Daoy (cell line): Measurements from ENCODE around the gene CDSN. TPM values are rescaled to one million over a fixed set of nuclear protein-coding genes. Genes with fewer than 3 reads are reported as not detected.

ENCODE experiments used
- DNase-seq: peaks from one replicate; pipeline ENCODE4 v3.0.0-alpha.2; 2015; ENCODE audit warnings: low read depth
- total RNA-seq: library from RNA; depleted of rRNA; stranded (reverse); fragments of >200 nt; shearing (Covaris generic); gene quantifications from 2 replicates; pipeline ENCODE4 v1.2.3, GENCODE V29; 2014

Gene CDSN
- total RNA-seq, 1 experiment from 2014 or later: not detected

DNA sequence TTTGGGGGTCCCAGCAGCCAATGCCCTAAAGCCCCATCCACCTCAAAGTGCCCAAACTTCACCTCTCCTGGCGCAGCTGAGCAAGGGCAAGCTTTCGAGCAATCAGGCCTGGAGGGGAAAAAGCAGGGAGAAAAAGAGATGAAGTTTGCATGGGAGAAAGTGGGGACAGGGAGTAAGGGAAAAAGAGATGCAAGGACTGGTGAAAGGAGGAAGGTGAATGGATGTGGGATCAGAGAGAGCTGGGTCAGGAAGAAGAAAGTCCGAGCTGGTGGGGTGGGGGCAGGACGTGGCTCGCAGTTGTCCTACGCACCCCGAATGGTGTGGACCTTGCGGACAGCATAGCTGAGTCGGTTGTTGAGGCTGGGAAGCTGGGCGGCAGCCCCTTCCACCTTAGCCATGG is 25.1 kb upstream of the CDSN start:
- no peak for DNase-seq

DNA sequence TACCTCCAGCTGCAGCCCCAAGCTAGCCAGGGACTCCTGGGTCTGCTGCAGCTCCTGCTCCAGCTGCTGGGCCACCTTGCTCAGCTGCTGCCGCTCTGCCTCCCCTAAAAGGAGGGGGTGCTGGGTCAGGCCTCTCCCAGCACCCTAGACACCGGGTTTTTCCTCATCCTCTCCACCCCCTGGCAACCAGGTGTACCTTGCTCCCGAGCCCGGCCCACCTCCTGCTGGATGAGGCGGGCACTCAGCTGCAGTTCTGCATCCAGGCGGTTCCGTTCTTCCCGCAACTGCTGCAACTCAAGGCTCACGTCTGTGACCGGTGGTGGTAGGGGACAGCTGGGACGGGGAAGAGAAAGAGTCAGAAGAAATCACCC is 24.7 kb upstream of the CDSN start:
- DNase-seq: no peak

DNA sequence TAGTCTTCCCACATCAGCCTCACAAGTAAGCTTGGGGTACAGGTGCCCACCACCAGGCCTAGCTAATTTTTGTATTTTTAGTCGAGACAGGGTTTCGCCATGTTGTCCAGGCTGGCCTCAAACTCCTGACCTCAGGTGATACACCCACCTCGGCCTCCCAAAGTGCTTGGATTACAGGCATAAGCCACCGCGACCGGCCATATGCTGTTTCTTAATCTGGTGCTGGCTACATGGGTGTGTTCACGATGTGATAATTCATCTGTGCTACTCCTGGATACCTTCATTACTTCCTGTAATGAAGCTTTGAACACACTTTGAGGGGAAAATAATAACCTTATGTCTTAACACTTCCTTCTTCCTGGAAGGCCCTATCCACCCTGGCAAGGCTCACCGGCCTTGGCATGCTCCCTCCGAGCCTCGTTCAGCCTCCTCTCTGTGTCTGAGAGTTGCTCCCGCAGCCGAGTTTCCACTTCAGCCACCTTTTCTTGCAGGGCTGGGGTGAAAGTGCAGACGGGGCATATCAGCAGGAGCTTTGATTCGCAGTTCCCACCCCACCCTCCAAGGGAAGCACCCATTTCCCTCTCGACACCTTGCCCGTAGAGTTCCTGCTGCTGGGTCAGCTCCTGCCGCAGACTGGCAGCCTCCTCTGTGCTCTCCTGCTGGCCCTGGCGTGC is 24.2 kb upstream of the CDSN start:
- DNase-seq: no peak

DNA sequence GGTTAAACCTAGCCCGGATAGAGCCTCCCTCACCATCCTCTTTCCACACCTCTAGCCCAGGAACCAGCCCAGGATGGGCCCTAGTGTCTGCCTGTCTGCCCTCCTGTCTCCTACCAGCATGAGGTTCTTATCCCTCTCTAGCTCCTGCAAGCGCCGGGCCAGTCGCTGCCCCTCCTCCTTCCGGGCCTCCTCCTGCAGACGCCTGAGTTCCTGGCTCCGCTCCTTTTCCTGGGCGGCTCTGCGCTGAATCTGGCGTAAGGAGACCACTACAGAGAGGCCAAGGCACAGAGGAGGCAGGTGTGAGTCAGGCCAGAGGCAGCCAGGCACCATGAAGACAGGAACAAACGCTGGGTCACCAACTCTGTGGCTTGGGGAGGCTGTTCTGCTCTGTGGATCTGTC is 22.9 kb upstream of the CDSN start:
- DNase-seq: peak; percentile 80

DNA sequence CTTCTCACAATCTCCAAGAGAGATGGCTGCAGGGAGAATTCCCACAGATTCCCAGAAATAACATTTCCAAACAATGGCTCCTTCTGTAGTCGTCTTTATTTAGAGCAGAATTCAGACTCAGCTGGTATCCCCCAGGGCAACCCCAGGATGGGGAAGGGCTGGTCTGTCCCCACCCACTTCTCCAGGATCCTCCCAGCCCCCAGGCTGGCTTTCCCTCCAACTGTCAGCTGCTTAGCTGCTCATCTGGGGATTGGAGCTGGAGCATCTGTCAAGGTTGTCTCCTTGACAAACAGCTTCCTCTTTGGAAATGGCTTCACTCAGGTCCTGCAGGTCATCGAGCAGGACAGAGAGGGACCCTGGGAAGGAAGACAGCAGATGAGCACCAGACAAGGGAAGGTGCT is 22.1 kb upstream of the CDSN start:
- DNase-seq: no peak

DNA sequence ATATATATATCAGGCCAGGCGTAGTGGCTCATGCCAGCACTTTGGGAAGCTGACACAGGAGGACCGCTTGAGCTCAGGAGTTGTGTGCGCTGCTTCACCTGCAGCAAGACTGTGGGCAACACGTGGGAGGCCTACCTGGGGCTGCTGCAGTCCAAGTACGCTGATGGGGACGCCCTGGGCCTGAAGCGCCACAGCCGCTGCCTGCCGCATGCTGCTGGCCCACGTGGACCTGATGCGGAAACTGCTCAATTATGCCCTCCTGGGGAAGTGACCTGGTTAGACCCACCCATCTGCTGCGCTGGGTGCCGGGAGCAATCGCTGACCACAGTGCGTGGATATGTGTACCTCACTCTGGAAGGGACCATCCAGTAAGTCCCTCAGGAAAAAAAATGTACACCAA is 20.4 kb upstream of the CDSN start:
- no peak for DNase-seq

DNA sequence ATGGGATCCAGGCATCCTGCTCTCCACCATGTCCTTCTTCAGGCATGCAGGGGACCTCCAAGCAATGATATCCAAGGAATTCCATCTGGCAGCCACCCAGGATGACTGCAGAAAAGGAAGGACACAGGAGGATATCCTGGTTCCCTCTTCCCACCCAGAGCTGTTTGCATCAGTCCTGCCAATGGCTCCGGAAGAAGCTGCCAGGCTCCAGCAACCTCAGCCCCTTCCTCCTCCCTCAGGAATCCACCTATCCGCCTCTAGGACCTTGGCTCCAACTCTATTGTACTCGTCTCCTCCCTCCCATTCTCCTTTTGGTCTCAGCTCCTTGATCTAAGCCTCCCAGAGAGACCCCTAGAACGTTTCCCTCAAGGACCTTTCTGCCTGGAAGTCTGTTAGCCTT is 19.4 kb upstream of the CDSN start:
- DNase-seq: no peak

DNA sequence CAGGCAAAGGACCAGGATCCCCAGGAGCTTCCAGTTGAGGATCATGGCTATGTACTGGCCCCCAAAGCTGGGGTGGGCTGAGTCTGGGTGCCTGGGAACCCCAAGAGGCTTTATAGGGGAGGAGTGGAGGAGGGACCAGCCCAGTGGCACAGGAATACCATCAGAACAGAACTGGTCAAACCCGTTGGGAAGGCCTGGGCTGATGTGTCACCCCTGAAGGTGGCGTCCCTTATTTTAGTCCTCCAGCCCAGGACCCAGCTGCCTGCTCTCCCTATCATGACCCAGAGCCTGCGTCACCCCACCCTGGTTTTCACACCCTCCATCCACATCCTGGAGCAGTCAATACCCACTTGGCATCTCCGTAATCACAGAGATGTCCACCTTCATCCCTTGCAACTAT is 18.7 kb upstream of the CDSN start, which contains the start of gene PSORS1C2:
Gene PSORS1C2 (minus strand): TSS at position 85 of the 400 bp plus-strand sequence. CDS start 40 bp downstream, at position 45.
- no peak for DNase-seq

DNA sequence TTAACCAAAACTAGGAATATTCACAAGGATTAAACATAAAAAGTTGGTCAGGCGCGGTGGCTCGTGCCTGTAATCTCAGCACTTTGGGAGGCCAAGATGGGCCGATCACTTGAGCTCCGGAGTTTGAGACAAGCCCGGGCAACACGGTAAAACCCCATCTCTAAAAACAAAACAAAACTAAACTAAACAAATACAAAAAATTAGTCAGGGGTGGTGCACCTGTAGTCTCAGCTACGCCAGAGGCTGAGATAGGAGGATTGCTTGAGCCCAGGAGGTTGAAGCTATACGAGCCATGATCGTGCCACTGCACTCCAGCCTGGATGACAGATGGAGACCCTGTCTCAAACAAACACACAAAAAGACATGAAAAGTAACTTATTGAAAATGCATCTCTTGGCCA is 15.5 kb upstream of the CDSN start:
- no peak for DNase-seq

DNA sequence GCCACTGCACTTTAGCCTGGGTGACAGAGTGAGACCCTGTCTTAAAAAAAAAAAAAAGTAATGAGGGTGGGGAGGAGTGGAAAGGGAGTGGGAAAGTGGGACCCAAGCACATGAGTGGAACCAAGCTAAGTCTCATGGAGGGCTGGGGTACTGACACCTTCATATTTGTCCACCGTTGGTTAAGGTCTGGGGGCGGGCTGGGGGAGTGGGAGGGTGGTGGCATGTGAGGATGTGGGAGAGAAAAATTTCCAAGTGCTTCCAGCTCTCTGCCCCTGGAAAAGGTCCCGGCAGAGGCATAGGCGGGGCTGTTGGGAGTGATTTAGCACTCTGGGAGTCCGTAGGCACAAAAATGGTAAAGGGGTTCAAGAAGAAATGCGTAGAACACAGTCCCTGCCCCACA is 12.6 kb upstream of the CDSN start:
- DNase-seq: no peak

DNA sequence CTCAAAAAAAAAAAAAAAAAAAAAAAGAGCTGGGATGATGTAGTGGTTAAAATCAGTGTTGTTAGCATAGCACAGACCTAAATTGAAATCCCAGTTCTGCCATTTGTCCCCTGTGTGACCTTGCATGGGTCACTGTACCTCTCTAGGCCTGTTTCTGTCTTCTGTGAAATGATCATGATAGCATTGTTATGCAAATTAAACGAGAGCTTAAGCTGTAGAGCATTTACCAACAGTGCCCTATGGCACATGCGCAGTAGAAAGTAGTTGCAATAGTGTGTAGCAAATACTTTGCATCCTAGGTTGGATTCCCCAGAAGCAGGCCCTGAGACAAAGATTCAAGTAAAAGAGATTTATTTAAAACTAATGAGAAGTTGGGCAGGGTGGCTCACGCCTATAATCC is 11.3 kb upstream of the CDSN start:
- no peak for DNase-seq

DNA sequence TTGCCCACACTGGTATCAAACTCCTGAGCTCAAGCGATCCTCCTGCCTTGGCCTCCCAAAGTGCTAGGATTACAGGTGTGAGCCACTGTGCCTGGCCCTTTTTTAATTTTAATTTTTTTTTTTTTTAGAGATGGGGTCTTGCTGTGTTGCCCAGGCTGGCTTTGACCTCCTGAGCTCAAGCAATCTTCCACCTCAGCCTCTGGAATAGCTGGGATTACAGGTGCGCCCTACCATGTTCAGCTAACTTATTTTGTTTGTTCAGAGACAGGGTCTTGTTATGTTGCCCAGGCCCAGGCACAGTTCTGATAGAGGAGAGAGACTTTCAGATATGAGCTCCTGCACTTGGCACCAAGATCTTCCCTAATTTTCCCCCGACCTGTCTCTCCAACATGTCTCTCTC is 10.5 kb upstream of the CDSN start:
- DNase-seq: no peak

DNA sequence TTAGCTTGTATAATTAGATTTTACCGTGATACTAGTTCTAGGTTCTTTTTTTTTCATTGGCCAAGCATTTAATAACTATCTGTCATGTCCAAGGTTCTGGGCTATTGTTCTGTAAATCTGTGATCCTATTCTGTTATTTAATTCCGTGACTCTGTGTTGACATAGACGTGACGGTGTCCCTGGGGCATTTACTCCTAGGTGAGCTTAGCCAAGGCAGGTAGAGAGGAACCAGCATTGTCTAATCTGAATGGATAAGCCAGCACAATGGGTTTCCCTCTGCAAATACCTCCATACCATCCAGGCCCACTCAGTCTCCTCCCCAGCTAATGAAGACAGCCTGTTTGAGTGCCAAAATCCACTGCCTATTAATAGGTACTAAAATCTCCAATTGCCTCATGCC is 8.9 kb upstream of the CDSN start:
- DNase-seq: no peak

DNA sequence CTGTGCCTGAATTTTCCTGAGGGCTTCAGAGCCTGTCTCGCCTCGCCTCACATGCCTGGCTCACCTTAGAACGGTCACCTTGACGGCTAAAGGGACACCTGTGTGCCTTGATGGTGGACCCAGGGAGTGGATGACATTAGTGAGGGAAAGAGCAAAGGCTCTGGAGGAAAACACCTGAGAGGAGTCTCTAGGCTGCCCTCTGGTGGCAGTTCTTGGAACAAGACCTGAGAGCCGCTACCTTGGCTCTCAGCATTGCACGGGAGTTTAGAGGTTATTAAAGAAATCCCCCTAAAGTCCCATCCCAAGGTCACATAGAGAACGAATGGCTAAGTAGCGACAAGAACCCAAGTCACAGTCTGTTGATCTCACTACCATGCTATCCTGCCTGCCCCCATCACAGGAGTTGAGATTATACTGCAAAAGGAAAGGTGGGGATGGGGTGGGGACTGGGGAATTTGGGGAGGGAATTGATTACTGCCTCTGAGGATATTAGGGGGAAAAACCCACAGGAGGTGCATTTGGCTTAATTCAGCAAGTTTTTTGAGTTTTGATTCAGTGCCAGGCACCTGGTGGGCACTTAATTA is 7.9 kb upstream of the CDSN start:
- DNase-seq: peak; percentile 46

DNA sequence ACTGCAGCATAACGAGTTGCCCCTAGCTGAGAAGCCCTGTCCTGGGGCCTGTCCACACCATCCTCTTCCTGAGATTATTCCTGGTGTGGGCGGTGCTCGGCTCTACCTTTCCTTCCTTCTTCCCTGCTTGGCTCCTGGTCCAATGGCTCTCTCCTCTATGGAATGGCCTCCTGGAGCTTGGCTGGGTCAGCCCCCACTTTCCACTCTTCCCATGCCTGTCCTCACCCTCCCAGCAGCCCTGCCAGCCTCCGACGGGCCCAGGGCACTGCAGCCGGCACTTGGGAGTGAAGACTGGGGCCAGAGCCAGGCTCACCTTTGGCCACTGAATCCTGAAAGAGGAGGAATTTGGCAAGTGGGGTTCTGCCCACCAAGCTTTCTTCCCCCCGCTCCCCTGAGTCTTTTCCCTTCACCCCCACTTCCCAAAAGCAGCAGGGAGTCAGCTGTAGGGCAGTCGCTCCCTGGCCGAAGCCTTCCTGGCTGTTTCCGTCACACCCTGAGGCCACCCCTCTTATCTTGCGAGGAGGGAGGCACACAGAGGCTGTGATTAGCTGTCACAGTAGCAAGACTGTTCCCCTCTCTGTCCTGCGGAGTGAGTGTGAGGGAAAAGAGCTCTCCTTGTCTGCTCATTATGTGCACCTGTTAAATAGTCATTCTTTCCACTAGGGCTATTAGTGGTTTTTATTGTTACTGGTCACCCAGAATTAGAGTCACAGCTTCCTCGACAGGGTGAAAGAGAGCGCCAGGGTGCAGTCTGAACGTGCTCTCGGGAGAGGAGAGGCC is 6.3 kb upstream of the CDSN start:
- DNase-seq: no peak

DNA sequence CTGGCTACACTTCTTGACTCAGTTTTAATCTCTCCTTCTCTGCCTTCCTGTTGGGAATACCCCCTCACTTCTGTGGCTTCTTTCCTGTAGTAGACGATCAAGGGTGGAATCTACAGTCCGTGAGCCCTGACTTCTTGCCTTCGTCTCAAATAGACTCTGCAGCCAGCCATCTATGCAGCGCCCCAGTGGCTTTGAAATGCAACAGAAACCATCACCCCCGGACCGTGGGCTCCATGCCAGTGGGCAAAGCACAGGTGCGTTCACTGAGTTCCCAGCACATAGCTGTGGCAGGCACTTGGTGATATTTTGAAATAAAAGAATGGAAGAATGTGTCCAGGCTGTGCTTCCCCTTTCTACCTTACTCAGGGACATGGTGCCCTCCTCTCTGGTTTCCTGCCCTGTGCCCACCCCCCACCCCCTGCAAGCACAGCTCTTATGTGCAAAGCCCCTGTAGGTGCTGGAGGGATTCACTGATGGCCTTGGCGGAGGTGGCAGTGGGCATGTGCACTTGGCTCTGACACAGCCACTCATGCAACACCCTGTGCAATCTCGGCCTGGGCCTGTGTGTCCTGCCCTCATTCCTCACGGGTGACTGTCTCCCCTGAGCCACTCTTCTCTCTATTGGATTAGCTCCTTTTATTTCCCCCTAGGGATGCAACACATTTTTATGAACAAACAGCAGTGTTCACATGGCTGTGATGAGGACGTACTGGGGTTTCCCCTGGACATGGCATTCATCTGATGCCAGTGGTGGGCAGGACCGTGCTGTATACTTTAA is 5.5 kb upstream of the CDSN start:
- peak; percentile 71 for DNase-seq

DNA sequence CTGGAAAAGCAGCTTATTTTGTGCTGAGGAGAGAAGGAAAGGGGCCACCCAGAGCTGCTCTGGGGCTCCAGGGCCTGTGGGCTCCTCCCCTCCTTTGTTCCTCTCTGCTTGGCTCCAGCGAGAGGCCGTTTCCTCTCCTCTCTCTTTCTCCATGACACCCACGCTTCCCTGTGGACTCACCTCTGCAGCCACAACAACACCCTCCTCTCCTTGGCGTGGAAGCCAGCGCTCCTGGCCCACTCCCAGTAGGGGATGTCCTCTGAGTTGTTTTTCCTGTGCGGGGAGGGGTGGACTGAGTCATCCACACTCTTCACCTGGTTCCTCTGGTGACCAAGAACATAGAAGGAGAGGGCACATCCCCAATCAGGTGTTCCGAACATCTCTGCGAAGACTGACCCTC is 4.9 kb upstream of the CDSN start:
- peak; percentile 71 for DNase-seq

DNA sequence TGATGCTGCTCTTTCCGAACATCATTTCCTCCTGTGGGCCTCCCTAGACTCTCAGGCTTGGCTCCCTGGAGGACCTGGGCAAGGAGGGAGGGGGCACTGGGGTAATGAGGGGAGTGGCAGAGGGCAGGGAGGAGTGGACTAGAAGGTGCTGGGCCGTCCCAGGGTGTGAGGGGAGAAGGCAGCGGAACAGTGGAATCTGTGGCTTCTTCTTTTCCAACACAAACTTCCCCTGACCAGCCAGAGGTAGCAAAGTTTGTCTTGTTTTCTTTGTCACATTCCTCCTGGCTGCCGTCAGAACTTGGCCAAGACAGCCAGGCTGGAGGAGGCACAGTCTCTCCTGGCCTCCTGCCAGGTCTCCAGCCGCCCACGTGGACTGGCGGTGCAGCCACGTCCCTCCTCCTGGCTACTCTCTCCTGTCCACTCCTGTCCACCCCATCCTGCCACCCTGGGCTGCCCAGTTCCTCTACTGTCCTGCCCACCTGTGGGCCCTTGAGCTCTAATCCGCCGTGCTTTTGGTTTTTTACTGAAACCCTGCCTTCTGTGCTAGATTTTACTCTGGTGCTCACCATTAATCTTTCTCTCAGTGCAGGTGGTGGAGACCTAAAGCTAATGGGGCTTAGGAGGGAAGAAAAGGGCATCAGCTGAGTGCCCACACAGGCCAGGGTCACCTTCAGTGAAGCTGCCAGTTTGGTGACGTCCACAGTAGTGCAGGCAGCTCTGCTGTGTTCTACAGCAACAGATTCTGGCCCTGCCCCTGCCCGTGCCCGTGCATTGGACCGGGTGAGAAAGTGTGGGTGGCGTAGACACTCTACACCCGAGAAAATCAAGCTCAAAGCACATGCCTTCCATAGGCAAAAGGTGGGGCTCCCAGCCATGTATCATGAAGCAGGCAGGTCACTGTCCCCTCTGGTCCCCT is 2.8 kb upstream of the CDSN start:
- peak; percentile 93 for DNase-seq

DNA sequence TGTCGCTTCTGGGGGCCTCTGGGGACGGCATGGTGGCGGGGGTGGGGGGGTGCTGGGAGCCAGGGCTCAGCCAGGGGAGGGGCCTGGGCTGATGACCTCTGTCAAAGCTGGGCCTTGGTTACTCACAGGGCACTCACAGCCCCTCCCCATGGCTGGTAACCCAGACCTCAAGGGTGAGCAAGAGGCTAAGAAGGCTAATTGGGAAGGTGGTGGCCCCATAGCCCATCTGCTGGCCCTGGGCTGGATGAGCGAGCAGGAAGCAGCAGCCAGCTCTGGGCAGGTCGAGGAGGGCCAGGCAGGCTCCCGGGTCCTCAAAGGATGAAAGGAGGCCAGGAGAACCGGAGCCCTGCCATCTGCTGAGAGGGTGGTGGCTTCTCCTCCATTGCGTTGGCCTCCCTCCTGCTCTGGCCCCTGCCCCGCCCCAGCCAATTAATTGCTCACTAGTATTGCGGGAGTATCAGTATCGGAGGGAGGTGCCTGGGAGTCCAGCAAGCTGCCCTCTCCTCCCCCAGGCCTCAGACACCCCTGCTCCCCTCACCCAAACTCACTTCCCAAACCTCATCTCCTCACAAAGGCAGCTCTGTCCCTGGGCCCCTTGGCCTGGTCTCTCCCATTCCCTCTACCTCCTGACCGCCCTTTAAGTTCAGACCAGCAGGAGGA is 1.0 kb upstream of the CDSN start:
- DNase-seq: no peak

DNA sequence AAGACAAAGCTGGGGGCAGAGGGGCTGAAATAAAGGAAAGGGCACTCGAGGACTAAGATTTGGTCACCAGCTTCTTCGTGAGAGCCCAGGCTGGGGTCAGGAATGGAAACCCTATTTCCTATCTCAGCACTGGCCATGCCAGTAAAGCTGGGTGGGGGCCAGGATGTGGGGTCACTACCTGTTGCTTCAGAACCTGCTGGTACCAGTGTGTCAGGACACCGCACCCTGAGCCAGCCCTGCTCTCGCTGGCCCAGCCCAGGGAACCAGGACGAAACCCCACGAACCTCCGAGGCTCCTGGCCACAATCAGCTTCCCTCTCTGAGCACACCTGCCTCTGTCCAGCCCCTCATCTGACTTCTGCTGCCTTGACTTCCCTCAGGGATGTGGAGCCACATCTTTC is 2.1 kb downstream of the CDSN start:
- no peak for DNase-seq
